PC-3 (cell line): ENCODE data around the gene DIP2C. TPM values are rescaled to one million over a fixed set of nuclear protein-coding genes. Genes with fewer than 3 reads are reported as not detected.

Source experiments
- ATAC-seq: fragments of 200-7000 bp; cut with Tn5 transposase; 2 replicates; pipeline ENCODE4 v1.9.1; 2020; ENCODE audit warnings: mild to moderate bottlenecking, moderate library complexity
- BruUV-seq: library from RNA; stranded (reverse); fragments of 400-500 nt; replicated peaks from 2 replicates; lab custom pipeline; 2021; lab: Mats Ljungman, UMichigan
- CTCF ChIA-PET: fragments of 300-600 bp; sonication (Branson Sonifier 250); formaldehyde crosslinking; loops from one replicate; lab custom pipeline; 2022; ENCODE audit warnings: antibody characterized with exemption; lab: Charles Lee
- POLR2A ChIA-PET: fragments of 300-600 bp; sonication (Branson Sonifier 250); formaldehyde crosslinking; loops from one replicate; lab custom pipeline; 2022; ENCODE audit warnings: antibody characterized with exemption; ENCODE audit not compliant: unreplicated experiment; lab: Charles Lee
- DNase-seq: peaks from one replicate; pipeline ENCODE4 v3.0.0-alpha.2; 2015
- H2AFZ ChIP-seq: fragments of 300-600 bp; sonication (generic); 2 replicates; pipeline ENCODE4 v1.6.0; 2016; ENCODE audit warnings: antibody characterized with exemption, low read length
- H3F3A ChIP-seq: fragments of 300-600 bp; sonication (generic); one replicate; pipeline ENCODE4 v1.6.0; 2017; ENCODE audit warnings: antibody characterized with exemption, low read length, control low read depth, mild to moderate bottlenecking; ENCODE audit not compliant: unreplicated experiment
- H3K27ac ChIP-seq: fragments of 300-600 bp; sonication (generic); 2 replicates; pipeline ENCODE4 v1.5.1; 2016; ENCODE audit warnings: mild to moderate bottlenecking, low read length
- H3K27me3 ChIP-seq: fragments of 300-600 bp; sonication (generic); 2 replicates; pipeline ENCODE4 v1.6.1; 2016; ENCODE audit warnings: low read length, mixed read lengths
- H3K36me3 ChIP-seq: fragments of 300-600 bp; sonication (generic); 2 replicates; pipeline ENCODE4 v1.6.1; 2016; ENCODE audit warnings: low read depth, mixed run types, low read length, mixed read lengths
- H3K4me1 ChIP-seq: fragments of 300-600 bp; sonication (generic); 2 replicates; pipeline ENCODE4 v1.5.1; 2016; ENCODE audit warnings: low read length; ENCODE audit not compliant: insufficient read depth
- H3K4me2 ChIP-seq: fragments of 300-600 bp; sonication (generic); 2 replicates; pipeline ENCODE4 v1.6.0; 2016; ENCODE audit warnings: low read length
- H3K4me3 ChIP-seq: fragments of 300-600 bp; sonication (generic); 2 replicates; pipeline ENCODE4 v1.5.1; 2016; ENCODE audit warnings: mild to moderate bottlenecking, low read length, mixed read lengths
- H3K79me2 ChIP-seq: fragments of 300-600 bp; sonication (generic); 2 replicates; pipeline ENCODE4 v1.6.1; 2017; ENCODE audit warnings: low read length, mixed read lengths
- H3K9ac ChIP-seq: fragments of 300-600 bp; sonication (generic); 2 replicates; pipeline ENCODE4 v1.6.0; 2016; ENCODE audit warnings: mild to moderate bottlenecking, low read length
- H3K9me2 ChIP-seq: fragments of 300-600 bp; sonication (generic); replicated peaks from 2 replicates; pipeline ENCODE4 v1.6.1; 2016; ENCODE audit warnings: mixed run types, low read length, mixed read lengths
- H3K9me3 ChIP-seq: fragments of 300-600 bp; sonication (generic); 2 replicates; pipeline ENCODE4 v1.6.1; 2016; ENCODE audit warnings: low read length, mixed read lengths
- H4K20me1 ChIP-seq: fragments of 300-600 bp; sonication (generic); 2 replicates; pipeline ENCODE4 v1.6.1; 2016; ENCODE audit warnings: low read length, mixed read lengths
- CTCF ChIP-seq: fragments of 300-600 bp; sonication (generic); conservative IDR thresholded peaks from 2 replicates; pipeline ENCODE4 v1.5.1; 2017; ENCODE audit warnings: antibody characterized with exemption, low read depth, mild to moderate bottlenecking, low read length
- EZH2 ChIP-seq: fragments of 300-600 bp; sonication (generic); IDR thresholded peaks from one replicate; pipeline ENCODE4 v1.6.1; 2017; ENCODE audit warnings: antibody characterized with exemption, mild to moderate bottlenecking, low read length; ENCODE audit not compliant: unreplicated experiment
- EZH2phosphoT487 ChIP-seq: fragments of 300-600 bp; sonication (generic); IDR thresholded peaks from 2 replicates; pipeline ENCODE4 v1.6.1; 2018; ENCODE audit warnings: mild to moderate bottlenecking, antibody characterized with exemption, low read length, borderline replicate concordance
- intact Hi-C: fragments of 100-400 bp; cut with micrococcal nuclease; formaldehyde crosslinking; loops from 2 replicates; pipeline ENCODE4 v1.9.0; 2023
- microRNA-seq: library from miRNA; unstranded; fragments of <30 nt; microRNA quantifications from one replicate; pipeline ENCODE4 v1.1.0, GENCODE V29; 2020; ENCODE audit not compliant: unreplicated experiment
- total RNA-seq: library from RNA; depleted of rRNA; stranded (reverse); fragments of >200 nt; gene quantifications from 2 replicates; pipeline ENCODE4 v1.2.3, GENCODE V29; 2014; rRNA removed

Gene DIP2C
- total RNA-seq, 1 experiment from 2014 or later: 3.1 TPM

GRCh38 chr10:227014-227413 lies 462.5 kb downstream of the DIP2C start:
- no peak overlapping the region for H3K4me2 ChIP-seq
- TF ChIP-seq EZH2phosphoT487 (no peak), CTCF (no peak), EZH2 (no peak)
- H3K4me3 ChIP-seq: no peak overlapping the region
- no peaks in the 10 kb centered on the region for H3K79me2 ChIP-seq
- H3K4me1 ChIP-seq: no peaks in the 10 kb centered on the region
- no peak overlapping the region for H3K27ac ChIP-seq
- DNase-seq: no peak
- no peaks in the 10 kb centered on the region for H3F3A ChIP-seq
- no peak overlapping the region for H2AFZ ChIP-seq
- no peak overlapping the region for H3K9ac ChIP-seq
- intact Hi-C loops: no loop called here
- no peaks in the 10 kb centered on the region for H3K9me3 ChIP-seq
- ATAC-seq: no peak
- ChIA-PET POLR2A (no interaction called here), CTCF (no interaction called here)
- H3K9me2 ChIP-seq: no peaks in the 10 kb centered on the region
- no peaks in the 10 kb centered on the region; the same call in 1 of the 2 replicates for H3K36me3 ChIP-seq
- no peaks in the 10 kb centered on the region for H4K20me1 ChIP-seq
- BruUV-seq: no TSS peak
- no peaks in the 10 kb centered on the region for H3K27me3 ChIP-seq

- no peaks in the 10 kb centered on the region for H3K4me1 ChIP-seq
- ChIA-PET POLR2A (no interaction called here), CTCF (no interaction called here)
- H3K9me3 ChIP-seq: no peaks in the 10 kb centered on the region
- H3K79me2 ChIP-seq: no peaks in the 10 kb centered on the region
- no peaks in the 10 kb centered on the region for H3F3A ChIP-seq
- H3K27me3 ChIP-seq: no peaks in the 10 kb centered on the region
- no peak overlapping the region for H3K4me2 ChIP-seq
- H2AFZ ChIP-seq: no peak overlapping the region
- no peak for DNase-seq
- H4K20me1 ChIP-seq: no peaks in the 10 kb centered on the region
- H3K36me3 ChIP-seq: no peaks in the 10 kb centered on the region; the same call in 1 of the 2 replicates
- ATAC-seq: no peak
- intact Hi-C loops: no loop called here
- BruUV-seq: no TSS peak
- no peak for TF ChIP-seq EZH2phosphoT487
- no peak for TF ChIP-seq CTCF
- TF ChIP-seq EZH2: no peak
- H3K9me2 ChIP-seq: no peaks in the 10 kb centered on the region
- H3K9ac ChIP-seq: no peak overlapping the region
- no peak overlapping the region for H3K27ac ChIP-seq
- H3K4me3 ChIP-seq: no peak overlapping the region
These were observed 463.4 kb downstream of the DIP2C start for GRCh38 chr10:226018-226417.

GRCh38 chr10:224571-224970 lies 464.9 kb downstream of the DIP2C start:
- Histone ChIP-seq H3K4me3 (no peak overlapping the region), H3K9ac (no peak overlapping the region), H3K9me2 (no peaks in the 10 kb centered on the region), H3K4me2 (no peak overlapping the region), H3K27ac (no peak overlapping the region), H3K27me3 (no peaks in the 10 kb centered on the region), H3F3A (no peaks in the 10 kb centered on the region), H3K9me3 (no peaks in the 10 kb centered on the region), H2AFZ (no peak overlapping the region), H3K79me2 (no peaks in the 10 kb centered on the region), H3K4me1 (no peaks in the 10 kb centered on the region), H4K20me1 (no peaks in the 10 kb centered on the region), H3K36me3 (no peaks in the 10 kb centered on the region)
- ChIA-PET POLR2A (no interaction called here), CTCF (no interaction called here)
- no peak for ATAC-seq
- DNase-seq: no peak
- BruUV-seq: no TSS peak
- TF ChIP-seq CTCF: no peak
- TF ChIP-seq EZH2phosphoT487: no peak
- TF ChIP-seq EZH2: no peak
- intact Hi-C loops: no loop called here

Small RNA genes within 50 kb of the gene (microRNA-seq; reads per million reads assigned to microRNA genes)
- gene MIR5699: 1.0 reads per million

Other genes starting within 250 kb of the DIP2C start
- gene LARP4B, start 242.0 kb upstream of the DIP2C start, total RNA-seq: 32.7 and 33.9 TPM in 2 replicates